ENCODE measurements around the gene REPS1. TPM values are rescaled to one million over a fixed set of nuclear protein-coding genes. Genes with fewer than 3 reads are reported as not detected.

The REPS1 gene
- total RNA-seq, 5 donors from 2014 or later (not counting 1 experiment from before 2014, with no cell fraction given) = 43.6 to 71.3 (median 46.5) TPM

DNA sequence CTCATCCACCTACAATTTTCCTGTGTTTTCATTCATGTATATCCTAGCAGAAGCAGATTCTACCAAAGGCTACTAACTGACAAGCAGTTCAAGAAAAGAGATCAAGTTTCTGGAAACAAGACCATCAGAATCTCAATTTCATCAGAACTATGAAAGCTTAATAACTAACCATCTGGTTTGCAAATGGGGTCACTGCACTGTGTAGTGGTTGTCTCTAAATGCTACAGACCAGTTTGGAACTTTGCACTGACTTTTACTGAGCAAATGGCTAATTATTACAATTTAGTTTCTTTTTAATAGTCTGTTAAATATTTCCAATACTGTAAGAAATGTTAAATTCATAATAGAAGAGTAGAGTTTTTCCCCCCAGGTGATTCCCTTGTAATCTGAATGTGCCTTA is 64.5 kb downstream of the REPS1 start:
- peaks cover 26% of the 10 kb centered on the region for H3K36me3 Mint-ChIP-seq
- Histone ChIP-seq H3K27me3 (replicated peaks in 1 of 2; ENCODE audit: control insufficient read depth in 2 of 2, extremely low read depth in 1 of 2, insufficient read depth in 2 of 2, low read length in 1 of 2) (no peaks in the 10 kb centered on the region), H3K27ac (ENCODE audit: low read length) (no peak overlapping the region), H3K9me3 (no peaks in the 10 kb centered on the region), H3K4me1 (ENCODE audit: control insufficient read depth in 1 of 2, extremely low read depth in 1 of 2, insufficient read depth in 2 of 2, low read length in 2 of 2) (no peaks in the 10 kb centered on the region), H3K36me3 (ENCODE audit: control insufficient read depth in 2 of 2, extremely low read depth in 1 of 2, insufficient read depth in 1 of 2, low read length in 1 of 2) (peaks cover 0 to 38% of the 10 kb centered on the region in 2 donors), H3K4me3 (ENCODE audit: control insufficient read depth in 1 of 2, extremely low read depth in 1 of 2, low read length in 1 of 2) (no peak overlapping the region)
- no peak overlapping the region for H3K4me3 Mint-ChIP-seq
- H3K9me3 Mint-ChIP-seq = no peaks in the 10 kb centered on the region
- peaks cover 0 to 2% (median 0%) of the 10 kb centered on the region in 3 donors for H3K4me1 Mint-ChIP-seq
- H3K27me3 Mint-ChIP-seq = no peaks in the 10 kb centered on the region
- CTCF ChIA-PET = no interaction called here
- no peak overlapping the region for H3K27ac Mint-ChIP-seq
- ATAC-seq (replicated peaks in 1 of 4) = no peak
- DNase-seq = no peak
- POLR2A ChIA-PET = no interaction called here

DNA sequence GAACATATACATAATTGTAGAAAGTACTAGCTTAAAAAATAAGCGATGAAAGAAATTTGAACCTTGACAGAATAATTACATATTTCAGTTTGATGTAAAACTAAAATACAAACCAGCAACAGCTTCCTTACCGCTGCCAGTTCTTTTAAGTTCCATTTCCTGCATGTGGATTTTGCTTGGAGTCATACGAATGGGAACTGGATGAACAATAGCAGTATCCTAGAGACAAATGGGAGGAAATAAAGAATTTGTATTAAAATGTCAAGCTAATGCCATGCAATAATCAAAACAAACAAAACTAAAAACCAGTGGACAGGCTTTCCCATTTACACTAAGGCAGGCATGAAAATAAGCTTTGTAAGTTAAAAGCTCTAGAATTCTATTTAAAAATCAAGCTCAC is 67.1 kb downstream of the REPS1 start:
- no peaks in the 10 kb centered on the region for H3K9me3 Mint-ChIP-seq
- POLR2A ChIA-PET = interaction anchor here (0.6 to 0.7 kb wide), 4 partner anchors 9 to 556 kb away, joined by 3 to 15 read pairs (median 6); no protein-coding TSS in a partner anchor
- ATAC-seq (replicated peaks in 1 of 4) (no peak), DNase-seq (no peak)
- no peaks in the 10 kb centered on the region for H3K4me1 ChIP-seq (ENCODE audit: control insufficient read depth in 1 of 2, extremely low read depth in 1 of 2, insufficient read depth in 2 of 2, low read length in 2 of 2)
- H3K4me3 ChIP-seq (ENCODE audit: control insufficient read depth in 1 of 2, extremely low read depth in 1 of 2, low read length in 1 of 2) = no peak overlapping the region
- H3K27ac Mint-ChIP-seq = no peak overlapping the region
- peaks cover 25% of the 10 kb centered on the region for H3K36me3 Mint-ChIP-seq
- no peak overlapping the region for H3K4me3 Mint-ChIP-seq
- no peaks in the 10 kb centered on the region for H3K27me3 Mint-ChIP-seq
- no peaks in the 10 kb centered on the region for H3K4me1 Mint-ChIP-seq
- no peaks in the 10 kb centered on the region for H3K27me3 ChIP-seq (replicated peaks in 1 of 2; ENCODE audit: control insufficient read depth in 2 of 2, extremely low read depth in 1 of 2, insufficient read depth in 2 of 2, low read length in 1 of 2)
- H3K27ac ChIP-seq (ENCODE audit: low read length) = no peak overlapping the region
- H3K9me3 ChIP-seq = no peaks in the 10 kb centered on the region
- CTCF ChIA-PET = interaction anchor here (1.1 to 1.2 kb wide), 2 partner anchors 16 to 53 kb away, joined by 3 read pairs; no protein-coding TSS in a partner anchor
- no CpG with 5 or more reads among the region's 3 CpGs for WGBS (ENCODE audit: insufficient coverage)
- peaks cover 0 to 46% of the 10 kb centered on the region in 2 donors for H3K36me3 ChIP-seq (ENCODE audit: control insufficient read depth in 2 of 2, extremely low read depth in 1 of 2, insufficient read depth in 1 of 2, low read length in 1 of 2)

DNA sequence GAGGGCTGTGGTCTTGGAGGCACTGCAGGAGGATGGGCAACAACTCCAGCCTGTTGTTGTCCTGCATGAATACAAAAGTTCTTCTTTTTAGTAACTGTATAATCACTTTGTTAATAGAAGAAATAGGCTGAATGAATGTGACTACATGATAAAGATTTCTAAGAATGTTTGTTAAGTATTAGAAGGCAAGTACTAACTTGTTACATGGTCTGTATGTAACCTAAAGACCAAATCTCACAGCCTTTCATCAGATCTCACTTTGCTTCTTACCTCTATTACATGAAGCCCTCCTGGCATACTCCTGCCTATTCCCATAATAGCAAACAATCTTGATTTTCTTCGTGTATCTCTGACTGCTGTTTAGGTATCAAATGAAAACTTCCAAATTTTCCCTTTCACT is 73.4 kb downstream of the REPS1 start:
- H3K36me3 Mint-ChIP-seq = peaks cover 70% of the 10 kb centered on the region
- ATAC-seq (replicated peaks in 1 of 4) (no peak), DNase-seq (no peak)
- H3K4me1 Mint-ChIP-seq = no peaks in the 10 kb centered on the region
- no peaks in the 10 kb centered on the region for H3K4me1 ChIP-seq (ENCODE audit: control insufficient read depth in 1 of 2, extremely low read depth in 1 of 2, insufficient read depth in 2 of 2, low read length in 2 of 2)
- CTCF ChIA-PET = no interaction called here
- H3K4me3 Mint-ChIP-seq = no peak overlapping the region
- no peak overlapping the region for H3K27ac ChIP-seq (ENCODE audit: low read length)
- H3K27ac Mint-ChIP-seq = no peak overlapping the region
- WGBS (ENCODE audit: insufficient coverage) = 92% methylated on average over 1 of the region's 1 CpG
- no peaks in the 10 kb centered on the region for H3K27me3 Mint-ChIP-seq
- H3K27me3 ChIP-seq (replicated peaks in 1 of 2; ENCODE audit: control insufficient read depth in 2 of 2, extremely low read depth in 1 of 2, insufficient read depth in 2 of 2, low read length in 1 of 2) = no peaks in the 10 kb centered on the region
- peaks cover 12 to 82% of the 10 kb centered on the region in 2 donors for H3K36me3 ChIP-seq (ENCODE audit: control insufficient read depth in 2 of 2, extremely low read depth in 1 of 2, insufficient read depth in 1 of 2, low read length in 1 of 2)
- H3K4me3 ChIP-seq (ENCODE audit: control insufficient read depth in 1 of 2, extremely low read depth in 1 of 2, low read length in 1 of 2) = no peak overlapping the region
- H3K9me3 Mint-ChIP-seq = no peaks in the 10 kb centered on the region
- POLR2A ChIA-PET = no interaction called here
- no peaks in the 10 kb centered on the region for H3K9me3 ChIP-seq

DNA sequence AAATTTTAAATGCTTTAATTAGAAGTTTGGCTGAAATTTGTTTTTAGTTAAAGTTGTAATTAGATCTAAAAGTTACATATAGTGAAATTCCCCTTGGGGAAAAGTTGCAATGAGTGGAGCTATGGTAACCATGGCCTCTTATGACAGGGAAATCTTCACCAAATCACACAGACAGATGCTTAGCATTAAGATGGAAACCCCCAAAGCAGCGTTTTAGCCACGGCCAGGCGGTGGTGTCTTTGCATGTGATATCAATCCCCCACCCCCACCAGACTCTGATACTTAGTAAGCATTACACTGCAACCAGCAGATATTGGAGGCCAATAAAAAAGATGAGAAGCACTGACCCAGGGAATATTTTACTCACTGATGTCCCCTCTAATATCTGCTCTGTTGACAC is 75.7 kb downstream of the REPS1 start:
- Histone ChIP-seq H3K36me3 (ENCODE audit: control insufficient read depth in 2 of 2, extremely low read depth in 1 of 2, insufficient read depth in 1 of 2, low read length in 1 of 2) (peaks cover 12 to 82% of the 10 kb centered on the region in 2 donors), H3K4me1 (ENCODE audit: control insufficient read depth in 1 of 2, extremely low read depth in 1 of 2, insufficient read depth in 2 of 2, low read length in 2 of 2) (no peaks in the 10 kb centered on the region), H3K9me3 (no peaks in the 10 kb centered on the region), H3K4me3 (ENCODE audit: control insufficient read depth in 1 of 2, extremely low read depth in 1 of 2, low read length in 1 of 2) (no peak overlapping the region), H3K27ac (ENCODE audit: low read length) (no peak overlapping the region), H3K27me3 (replicated peaks in 1 of 2; ENCODE audit: control insufficient read depth in 2 of 2, extremely low read depth in 1 of 2, insufficient read depth in 2 of 2, low read length in 1 of 2) (no peaks in the 10 kb centered on the region)
- H3K27ac Mint-ChIP-seq = no peak overlapping the region
- ChIA-PET CTCF (interaction anchor here (0.6 to 0.7 kb wide), 2 partner anchors 35 to 74 kb away, joined by 3 to 4 read pairs; no protein-coding TSS in a partner anchor), POLR2A (interaction anchor here (0.5 to 0.6 kb wide), 2 partner anchors 9 kb away, joined by 3 to 15 read pairs; no protein-coding TSS in a partner anchor)
- no peaks in the 10 kb centered on the region for H3K4me1 Mint-ChIP-seq
- no peaks in the 10 kb centered on the region for H3K9me3 Mint-ChIP-seq
- H3K4me3 Mint-ChIP-seq = no peak overlapping the region
- peaks cover 74% of the 10 kb centered on the region for H3K36me3 Mint-ChIP-seq
- DNase-seq (no peak), ATAC-seq (replicated peaks in 1 of 4) (no peak)
- no peaks in the 10 kb centered on the region for H3K27me3 Mint-ChIP-seq
- 40% methylated on average over 1 of the region's 3 CpGs for WGBS (ENCODE audit: insufficient coverage)

DNA sequence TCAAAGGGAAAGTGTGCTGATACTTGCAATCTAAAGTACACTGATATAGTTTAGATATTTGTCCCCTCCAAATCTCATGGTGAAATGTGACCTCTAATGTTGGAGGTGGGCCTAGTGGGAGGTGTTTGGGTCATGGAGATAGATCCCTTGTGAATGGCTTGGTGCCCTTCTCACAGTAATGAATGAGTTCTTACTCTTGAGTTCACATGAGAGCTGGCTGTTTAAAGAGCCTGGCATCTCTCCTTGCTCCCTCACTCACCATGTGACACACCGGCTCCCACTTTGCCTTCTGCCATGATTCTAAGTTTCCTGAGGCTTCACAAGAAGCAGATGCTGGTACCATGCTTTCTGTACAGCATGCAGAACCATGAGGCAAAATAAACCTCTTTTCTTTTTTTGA is 78.1 kb downstream of the REPS1 start:
- ChIA-PET CTCF (no interaction called here), POLR2A (no interaction called here)
- no peaks in the 10 kb centered on the region for H3K27me3 ChIP-seq (replicated peaks in 1 of 2; ENCODE audit: control insufficient read depth in 2 of 2, extremely low read depth in 1 of 2, insufficient read depth in 2 of 2, low read length in 1 of 2)
- DNase-seq (no peak), ATAC-seq (replicated peaks in 1 of 4) (no peak)
- no peaks in the 10 kb centered on the region for H3K9me3 Mint-ChIP-seq
- no peaks in the 10 kb centered on the region for H3K4me1 ChIP-seq (ENCODE audit: control insufficient read depth in 1 of 2, extremely low read depth in 1 of 2, insufficient read depth in 2 of 2, low read length in 2 of 2)
- no peaks in the 10 kb centered on the region for H3K4me1 Mint-ChIP-seq
- H3K27me3 Mint-ChIP-seq = no peaks in the 10 kb centered on the region
- no peak overlapping the region for H3K4me3 Mint-ChIP-seq
- peaks cover 76% of the 10 kb centered on the region for H3K36me3 Mint-ChIP-seq
- no peak overlapping the region for H3K27ac ChIP-seq (ENCODE audit: low read length)
- peaks cover 17 to 78% of the 10 kb centered on the region in 2 donors for H3K36me3 ChIP-seq (ENCODE audit: control insufficient read depth in 2 of 2, extremely low read depth in 1 of 2, insufficient read depth in 1 of 2, low read length in 1 of 2)
- H3K4me3 ChIP-seq (ENCODE audit: control insufficient read depth in 1 of 2, extremely low read depth in 1 of 2, low read length in 1 of 2) = no peak overlapping the region
- no peak overlapping the region for H3K27ac Mint-ChIP-seq
- WGBS (ENCODE audit: insufficient coverage) = 100% methylated on average over 1 of the region's 1 CpG
- H3K9me3 ChIP-seq = no peaks in the 10 kb centered on the region

DNA sequence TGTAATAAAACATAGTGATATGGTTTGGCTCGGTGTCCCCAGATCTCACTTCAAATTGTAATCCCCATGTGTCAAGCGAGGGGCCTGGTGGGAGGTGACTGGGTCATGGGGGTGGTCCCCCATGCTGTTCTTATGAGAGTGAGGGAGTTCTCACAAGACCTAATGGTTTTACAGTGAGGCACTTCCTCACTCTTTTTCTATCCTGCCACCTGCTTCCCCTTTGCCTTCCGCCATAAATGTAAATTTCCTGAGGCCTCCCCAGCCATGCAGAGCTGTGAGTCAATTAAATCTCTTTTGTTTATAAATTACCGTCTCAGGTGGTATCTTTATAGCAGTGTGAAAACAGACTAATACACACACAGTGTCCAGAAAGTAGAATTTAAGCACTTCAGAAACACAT is 78.5 kb downstream of the REPS1 start:
- H3K27ac ChIP-seq (ENCODE audit: low read length) = no peak overlapping the region
- H3K36me3 ChIP-seq (ENCODE audit: control insufficient read depth in 2 of 2, extremely low read depth in 1 of 2, insufficient read depth in 1 of 2, low read length in 1 of 2) = peaks cover 17 to 78% of the 10 kb centered on the region in 2 donors
- no peaks in the 10 kb centered on the region for H3K27me3 ChIP-seq (replicated peaks in 1 of 2; ENCODE audit: control insufficient read depth in 2 of 2, extremely low read depth in 1 of 2, insufficient read depth in 2 of 2, low read length in 1 of 2)
- no peak overlapping the region for H3K27ac Mint-ChIP-seq
- CTCF ChIA-PET = interaction anchor here in 1 of 2 donors (0.6 kb wide), 1 partner anchor 45 kb away, joined by 6 read pairs; no protein-coding TSS in a partner anchor
- H3K4me3 ChIP-seq (ENCODE audit: control insufficient read depth in 1 of 2, extremely low read depth in 1 of 2, low read length in 1 of 2) = no peak overlapping the region
- H3K4me1 Mint-ChIP-seq = no peaks in the 10 kb centered on the region
- no peaks in the 10 kb centered on the region for H3K27me3 Mint-ChIP-seq
- ATAC-seq (replicated peaks in 1 of 4) (no peak), DNase-seq (no peak)
- WGBS (ENCODE audit: insufficient coverage) = no CpG with 5 or more reads among the region's 4 CpGs
- no peaks in the 10 kb centered on the region for H3K9me3 Mint-ChIP-seq
- H3K4me3 Mint-ChIP-seq = no peak overlapping the region
- H3K36me3 Mint-ChIP-seq = peaks cover 75% of the 10 kb centered on the region
- POLR2A ChIA-PET = no interaction called here
- no peaks in the 10 kb centered on the region for H3K9me3 ChIP-seq
- H3K4me1 ChIP-seq (ENCODE audit: control insufficient read depth in 1 of 2, extremely low read depth in 1 of 2, insufficient read depth in 2 of 2, low read length in 2 of 2) = no peaks in the 10 kb centered on the region

DNA sequence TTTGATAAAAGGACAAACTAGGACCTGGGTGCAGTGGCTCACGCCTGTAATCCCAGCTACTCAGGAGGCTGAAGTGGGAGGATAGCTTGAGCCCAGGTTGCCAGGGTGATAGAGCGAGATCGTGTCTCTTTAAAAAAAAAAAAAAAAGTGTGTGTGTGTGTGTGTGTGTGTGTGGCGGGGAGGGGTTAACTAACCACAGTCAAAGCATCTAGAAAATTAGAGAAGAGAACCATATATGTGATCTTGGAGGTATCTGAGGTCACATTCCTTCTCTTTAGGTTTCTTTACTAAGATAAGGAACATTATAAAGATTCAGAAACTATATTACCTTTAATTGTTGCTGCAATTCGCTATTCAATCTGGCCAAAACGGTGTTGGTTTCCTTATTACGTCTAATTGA is 80.9 kb downstream of the REPS1 start:
- ChIA-PET CTCF (interaction anchor here in 1 of 2 donors (0.7 kb wide), 1 partner anchor 164 kb away, joined by 10 read pairs; no protein-coding TSS in a partner anchor), POLR2A (interaction anchor here in 1 of 2 donors (0.6 kb wide), 1 partner anchor 1837 kb away, joined by 7 read pairs; no protein-coding TSS in a partner anchor)
- DNase-seq (no peak), ATAC-seq (replicated peaks in 1 of 4) (no peak)
- no peaks in the 10 kb centered on the region for H3K4me1 Mint-ChIP-seq
- H3K27ac Mint-ChIP-seq = peak overlapping the region in 1 of 2 donors; percentile 29
- no peaks in the 10 kb centered on the region for H3K9me3 Mint-ChIP-seq
- Histone ChIP-seq H3K4me3 (ENCODE audit: control insufficient read depth in 1 of 2, extremely low read depth in 1 of 2, low read length in 1 of 2) (no peak overlapping the region), H3K27ac (ENCODE audit: low read length) (no peak overlapping the region), H3K9me3 (no peaks in the 10 kb centered on the region), H3K36me3 (ENCODE audit: control insufficient read depth in 2 of 2, extremely low read depth in 1 of 2, insufficient read depth in 1 of 2, low read length in 1 of 2) (peaks cover 13 to 71% of the 10 kb centered on the region in 2 donors), H3K27me3 (replicated peaks in 1 of 2; ENCODE audit: control insufficient read depth in 2 of 2, extremely low read depth in 1 of 2, insufficient read depth in 2 of 2, low read length in 1 of 2) (no peaks in the 10 kb centered on the region), H3K4me1 (ENCODE audit: control insufficient read depth in 1 of 2, extremely low read depth in 1 of 2, insufficient read depth in 2 of 2, low read length in 2 of 2) (no peaks in the 10 kb centered on the region)
- WGBS (ENCODE audit: insufficient coverage) = 100% methylated on average over 2 of the region's 7 CpGs
- no peak overlapping the region for H3K4me3 Mint-ChIP-seq
- H3K36me3 Mint-ChIP-seq = peaks cover 67% of the 10 kb centered on the region
- no peaks in the 10 kb centered on the region for H3K27me3 Mint-ChIP-seq

Data from T-cell (primary cell).